ENCODE results near the gene PIP5KL1. TPM values are rescaled to one million over a fixed set of nuclear protein-coding genes. Genes with fewer than 3 reads are reported as not detected.

PIP5KL1 gene
- total RNA-seq, 1 experiment from 2014 or later, result 7.8 TPM

DNA sequence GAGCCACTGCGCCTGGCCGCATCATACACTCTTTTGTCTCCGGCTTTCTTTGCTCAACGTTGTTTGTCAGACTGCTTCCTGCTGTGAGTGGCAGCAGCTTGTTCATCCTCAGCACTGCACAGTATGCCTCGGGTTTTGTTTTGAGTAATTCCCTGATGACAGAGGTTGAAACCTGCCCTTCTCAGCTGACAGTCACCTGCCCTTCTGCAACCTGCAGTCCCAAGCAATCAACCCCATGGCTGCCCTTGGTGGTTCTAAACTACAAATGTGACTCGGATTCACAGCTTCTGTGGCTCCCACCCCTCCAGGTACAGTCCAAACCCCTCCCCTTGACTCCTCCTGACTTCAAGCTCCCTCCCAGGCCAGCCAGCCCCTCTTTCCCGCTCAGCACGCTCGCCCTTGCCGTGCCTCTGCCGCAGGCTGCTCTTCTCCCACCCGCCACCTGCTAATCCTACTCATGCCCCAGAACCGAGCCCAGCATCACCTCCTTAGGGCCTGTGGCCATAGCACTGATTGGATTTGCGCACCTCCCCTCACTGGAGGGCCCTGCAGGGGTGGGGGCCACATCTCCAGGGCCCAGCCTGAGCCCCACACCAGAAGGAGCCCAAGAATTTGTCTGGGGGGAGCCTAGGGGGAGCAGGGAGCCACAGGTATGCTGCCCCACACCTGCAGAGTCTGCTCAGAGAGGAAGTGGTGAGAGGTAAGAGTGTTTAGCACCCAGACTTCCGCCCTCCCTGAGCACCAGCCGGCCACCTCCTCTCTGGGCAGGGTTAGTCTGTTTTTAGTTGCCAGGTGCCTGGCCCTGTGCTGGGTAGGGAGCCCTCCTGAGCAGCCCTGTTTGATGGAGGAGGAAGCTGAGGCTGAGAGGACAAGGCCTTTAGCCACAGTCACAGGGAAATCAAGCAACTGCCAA is 40.1 kb upstream of the PIP5KL1 start:
- ATAC-seq, result no peak
- TF ChIP-seq, protein P1, sequence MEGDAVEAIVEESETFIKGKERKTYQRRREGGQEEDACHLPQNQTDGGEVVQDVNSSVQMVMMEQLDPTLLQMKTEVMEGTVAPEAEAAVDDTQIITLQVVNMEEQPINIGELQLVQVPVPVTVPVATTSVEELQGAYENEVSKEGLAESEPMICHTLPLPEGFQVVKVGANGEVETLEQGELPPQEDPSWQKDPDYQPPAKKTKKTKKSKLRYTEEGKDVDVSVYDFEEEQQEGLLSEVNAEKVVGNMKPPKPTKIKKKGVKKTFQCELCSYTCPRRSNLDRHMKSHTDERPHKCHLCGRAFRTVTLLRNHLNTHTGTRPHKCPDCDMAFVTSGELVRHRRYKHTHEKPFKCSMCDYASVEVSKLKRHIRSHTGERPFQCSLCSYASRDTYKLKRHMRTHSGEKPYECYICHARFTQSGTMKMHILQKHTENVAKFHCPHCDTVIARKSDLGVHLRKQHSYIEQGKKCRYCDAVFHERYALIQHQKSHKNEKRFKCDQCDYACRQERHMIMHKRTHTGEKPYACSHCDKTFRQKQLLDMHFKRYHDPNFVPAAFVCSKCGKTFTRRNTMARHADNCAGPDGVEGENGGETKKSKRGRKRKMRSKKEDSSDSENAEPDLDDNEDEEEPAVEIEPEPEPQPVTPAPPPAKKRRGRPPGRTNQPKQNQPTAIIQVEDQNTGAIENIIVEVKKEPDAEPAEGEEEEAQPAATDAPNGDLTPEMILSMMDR (IDR thresholded peaks at IDR 0.05), result no peak
- no peak for TF ChIP-seq TCF7L2 (IDR thresholded peaks at IDR 0.05; ENCODE audit: low read depth, low read length)
- TF ChIP-seq, protein P2, sequence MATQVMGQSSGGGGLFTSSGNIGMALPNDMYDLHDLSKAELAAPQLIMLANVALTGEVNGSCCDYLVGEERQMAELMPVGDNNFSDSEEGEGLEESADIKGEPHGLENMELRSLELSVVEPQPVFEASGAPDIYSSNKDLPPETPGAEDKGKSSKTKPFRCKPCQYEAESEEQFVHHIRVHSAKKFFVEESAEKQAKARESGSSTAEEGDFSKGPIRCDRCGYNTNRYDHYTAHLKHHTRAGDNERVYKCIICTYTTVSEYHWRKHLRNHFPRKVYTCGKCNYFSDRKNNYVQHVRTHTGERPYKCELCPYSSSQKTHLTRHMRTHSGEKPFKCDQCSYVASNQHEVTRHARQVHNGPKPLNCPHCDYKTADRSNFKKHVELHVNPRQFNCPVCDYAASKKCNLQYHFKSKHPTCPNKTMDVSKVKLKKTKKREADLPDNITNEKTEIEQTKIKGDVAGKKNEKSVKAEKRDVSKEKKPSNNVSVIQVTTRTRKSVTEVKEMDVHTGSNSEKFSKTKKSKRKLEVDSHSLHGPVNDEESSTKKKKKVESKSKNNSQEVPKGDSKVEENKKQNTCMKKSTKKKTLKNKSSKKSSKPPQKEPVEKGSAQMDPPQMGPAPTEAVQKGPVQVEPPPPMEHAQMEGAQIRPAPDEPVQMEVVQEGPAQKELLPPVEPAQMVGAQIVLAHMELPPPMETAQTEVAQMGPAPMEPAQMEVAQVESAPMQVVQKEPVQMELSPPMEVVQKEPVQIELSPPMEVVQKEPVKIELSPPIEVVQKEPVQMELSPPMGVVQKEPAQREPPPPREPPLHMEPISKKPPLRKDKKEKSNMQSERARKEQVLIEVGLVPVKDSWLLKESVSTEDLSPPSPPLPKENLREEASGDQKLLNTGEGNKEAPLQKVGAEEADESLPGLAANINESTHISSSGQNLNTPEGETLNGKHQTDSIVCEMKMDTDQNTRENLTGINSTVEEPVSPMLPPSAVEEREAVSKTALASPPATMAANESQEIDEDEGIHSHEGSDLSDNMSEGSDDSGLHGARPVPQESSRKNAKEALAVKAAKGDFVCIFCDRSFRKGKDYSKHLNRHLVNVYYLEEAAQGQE (IDR thresholded peaks at IDR 0.05; ENCODE audit: insufficient read depth in 1 of 2, low read depth in 2 of 2, low read length in 1 of 2), result no peak
- Histone ChIP-seq H3K27ac (ENCODE audit: low read length) (peak overlapping the region; percentile 94), H3K4me1 (ENCODE audit: control insufficient read depth, insufficient read depth, low read length) (peaks cover 86% of the 10 kb centered on the region), H3K27me3 (ENCODE audit: control insufficient read depth, insufficient read depth, low read length) (no peaks in the 10 kb centered on the region), H3K4me3 (ENCODE audit: low read depth in 2 of 2, low read length in 2 of 2) (peak overlapping the region; percentile 0 to 98), H3K36me3 (ENCODE audit: control insufficient read depth, insufficient read depth, low read length) (no peaks in the 10 kb centered on the region), H3K9me3 (ENCODE audit: control insufficient read depth, insufficient read depth, low read depth, low read length) (no peaks in the 10 kb centered on the region)
- ChIA-PET POLR2A (no interaction called here), CTCF (no interaction called here)
- BruUV-seq (replicated peaks), result TSS peak; percentile 18
- in situ Hi-C loops (cut with HindIII; ENCODE audit: low pct_unique_long_range_greater_than_20kb, low sequenced_read_pairs) (no loop called here), intact Hi-C loops (cut with micrococcal nuclease; ENCODE audit: unreplicated experiment) (loop anchor here (5.0 kb wide), 1 partner anchor 57 kb away; no protein-coding TSS in a partner anchor)
- DNase-seq (ENCODE audit: low read depth, low spot score), result no peak

DNA sequence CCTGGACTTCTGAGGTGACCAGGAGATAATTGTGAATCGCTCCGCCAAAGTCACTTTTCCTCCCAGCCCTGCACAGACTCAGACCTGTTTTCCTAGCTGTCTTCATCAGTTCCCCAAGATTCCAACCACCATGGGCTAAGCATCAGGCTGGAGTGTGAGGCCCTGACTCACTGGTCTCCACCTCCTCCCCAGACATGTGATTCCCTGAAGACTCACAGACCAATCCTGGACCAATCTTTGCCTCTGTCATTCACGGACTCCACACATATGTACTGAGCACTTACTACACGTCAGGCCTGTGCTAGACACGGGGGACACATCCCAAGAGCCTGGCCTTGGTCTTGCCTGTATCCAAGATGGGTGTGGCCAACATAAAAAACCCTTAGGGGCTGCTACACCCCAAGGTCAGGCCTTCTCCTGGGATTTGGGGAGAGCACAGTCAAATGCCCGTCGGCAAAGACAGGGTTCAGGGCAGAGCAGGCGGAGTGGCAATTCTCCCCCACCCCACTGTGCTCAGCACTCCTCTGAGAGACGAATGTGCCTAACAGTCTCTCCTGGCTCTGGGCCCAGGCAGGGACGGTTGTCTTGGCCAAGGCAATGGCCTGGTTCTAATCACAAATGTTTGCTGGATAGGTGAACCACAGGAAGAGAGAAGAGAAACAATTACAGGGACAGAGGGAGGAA is 38.3 kb upstream of the PIP5KL1 start:
- POLR2A ChIA-PET, result no interaction called here
- ATAC-seq, result peak; percentile 48
- intact Hi-C loops (cut with micrococcal nuclease; ENCODE audit: unreplicated experiment), result no loop called here

More for the DNA sequence above, 38.3 kb upstream of the PIP5KL1 start:
- H3K27me3 ChIP-seq (ENCODE audit: control insufficient read depth, insufficient read depth, low read length), result no peaks in the 10 kb centered on the region
- no peaks in the 10 kb centered on the region for H3K36me3 ChIP-seq (ENCODE audit: control insufficient read depth, insufficient read depth, low read length)
- in situ Hi-C loops (cut with HindIII; ENCODE audit: low pct_unique_long_range_greater_than_20kb, low sequenced_read_pairs), result no loop called here
- BruUV-seq (replicated peaks), result no TSS peak
- peak overlapping the region in 1 of 2 experiments; percentile 98; a peak in 2 of 4 replicates for H3K4me3 ChIP-seq (ENCODE audit: low read depth in 2 of 2, low read length in 2 of 2)
- TF ChIP-seq, protein P2 (IDR thresholded peaks at IDR 0.05; ENCODE audit: insufficient read depth in 1 of 2, low read depth in 2 of 2, low read length in 1 of 2), result no peak
- TF ChIP-seq SIN3A (IDR thresholded peaks at IDR 0.05; ENCODE audit: borderline replicate concordance, insufficient read depth, low read depth, low read length) (no peak), POLR2AphosphoS5 (IDR thresholded peaks at IDR 0.05; ENCODE audit: low read depth, low read length) (peak; percentile 21; the same call in 1 of the 2 replicates)
- TF ChIP-seq, protein P1 (IDR thresholded peaks at IDR 0.05), result no peak
- CTCF ChIA-PET, result interaction anchor here (0.6 kb wide), 1 partner anchor 115 kb away, joined by 6 read pairs; no protein-coding TSS in a partner anchor
- no peaks in the 10 kb centered on the region for H3K9me3 ChIP-seq (ENCODE audit: control insufficient read depth, insufficient read depth, low read depth, low read length)
- peak; percentile 67 for DNase-seq (ENCODE audit: low read depth, low spot score)
- H3K4me1 ChIP-seq (ENCODE audit: control insufficient read depth, insufficient read depth, low read length), result peaks cover 91% of the 10 kb centered on the region
- H3K27ac ChIP-seq (ENCODE audit: low read length), result peak overlapping the region; percentile 94

Data from Panc1 (cell line).